ENCODE data around the gene TRAPPC12. TPM values are rescaled to one million over a fixed set of nuclear protein-coding genes. Genes with fewer than 3 reads are reported as not detected.
A peak's percentile ranks its signal among the peaks of the same experiment; 100 is the strongest.

The TRAPPC12 gene
- total RNA-seq, 1 experiment from 2014 or later, result 86.0 TPM

- Mint-ChIP-seq H3K4me3 (no peak overlapping the region), H3K27ac (peak overlapping the region; percentile 54 to 87 (median 67); a peak in 5 of 7 replicates), H3K27me3 (ENCODE audit: low read depth) (no peaks in the 10 kb centered on the region), H3K4me1 (no peaks in the 10 kb centered on the region; a peak in 1 of 4 replicates), H3K36me3 (ENCODE audit: insufficient read depth in 1 of 3, low read depth in 3 of 3) (peaks cover 17 to 45% (median 19%) of the 10 kb centered on the region in 3 experiments; a peak in 6 of 7 replicates), H3K9me3 (no peaks in the 10 kb centered on the region)
- H2BK15ac ChIP-seq (ENCODE audit: low read depth, low read length), result no peak overlapping the region
- H3K27ac ChIP-seq (ENCODE audit: insufficient read length, low read depth, low read length), result no peak overlapping the region
- no peaks in the 10 kb centered on the region for H3K9me3 ChIP-seq (ENCODE audit: control insufficient read depth, low read depth, low read length)
- no peak overlapping the region for H4K91ac ChIP-seq (ENCODE audit: insufficient read length, low read depth, low read length)
- no peak overlapping the region for H2BK20ac ChIP-seq (ENCODE audit: low read depth, low read length, poor library complexity, severe bottlenecking)
- no peak overlapping the region for H4K8ac ChIP-seq (replicated peaks; ENCODE audit: insufficient read length, low read depth, low read length)
- DNase-seq, result peak; percentile 79
- H3T11ph ChIP-seq (ENCODE audit: low read length), result no peak overlapping the region
- no peaks in the 10 kb centered on the region for H3K79me2 ChIP-seq (ENCODE audit: insufficient read depth, low read length)
- H3K23me2 ChIP-seq (ENCODE audit: insufficient read length, low read depth, low read length, poor library complexity, severe bottlenecking), result no peaks in the 10 kb centered on the region
- H2BK120ac ChIP-seq (ENCODE audit: low read depth, low read length, poor library complexity, severe bottlenecking), result no peak overlapping the region
- H3K18ac ChIP-seq (ENCODE audit: insufficient read length, low read depth, low read length), result no peak overlapping the region
- H2AFZ ChIP-seq (ENCODE audit: low read length), result no peak overlapping the region
- no peak overlapping the region for H3K4me2 ChIP-seq (ENCODE audit: insufficient read depth, insufficient read length, low read length)
- H3K27me3 ChIP-seq (ENCODE audit: insufficient read depth, low read length), result no peaks in the 10 kb centered on the region
- no peak overlapping the region for H2BK5ac ChIP-seq (ENCODE audit: insufficient read length, low read length)
- no peak overlapping the region for H3K9ac ChIP-seq (ENCODE audit: extremely low read depth, insufficient read length, low read length)
- no peaks in the 10 kb centered on the region for H3K79me1 ChIP-seq (ENCODE audit: insufficient read depth, low read depth, low read length, poor library complexity, severe bottlenecking)
- no peak overlapping the region for H3K23ac ChIP-seq (ENCODE audit: insufficient read length, low read depth, low read length)
- H2BK12ac ChIP-seq (ENCODE audit: insufficient read length, low read depth, low read length), result no peak overlapping the region
- no peak overlapping the region for H3K4ac ChIP-seq (ENCODE audit: low read depth, low read length)
- H2AK5ac ChIP-seq (ENCODE audit: insufficient read length, low read length), result no peak overlapping the region
- no CpG with 5 or more reads among the region's 19 CpGs for WGBS (ENCODE audit: extremely low coverage, insufficient read length, low lambda C conversion rate)
- no peak overlapping the region for H3K56ac ChIP-seq (ENCODE audit: insufficient read length, low read depth, low read length)
- H3K4me1 ChIP-seq (ENCODE audit: insufficient read depth, low read length), result no peaks in the 10 kb centered on the region
- TF ChIP-seq, protein P1, sequence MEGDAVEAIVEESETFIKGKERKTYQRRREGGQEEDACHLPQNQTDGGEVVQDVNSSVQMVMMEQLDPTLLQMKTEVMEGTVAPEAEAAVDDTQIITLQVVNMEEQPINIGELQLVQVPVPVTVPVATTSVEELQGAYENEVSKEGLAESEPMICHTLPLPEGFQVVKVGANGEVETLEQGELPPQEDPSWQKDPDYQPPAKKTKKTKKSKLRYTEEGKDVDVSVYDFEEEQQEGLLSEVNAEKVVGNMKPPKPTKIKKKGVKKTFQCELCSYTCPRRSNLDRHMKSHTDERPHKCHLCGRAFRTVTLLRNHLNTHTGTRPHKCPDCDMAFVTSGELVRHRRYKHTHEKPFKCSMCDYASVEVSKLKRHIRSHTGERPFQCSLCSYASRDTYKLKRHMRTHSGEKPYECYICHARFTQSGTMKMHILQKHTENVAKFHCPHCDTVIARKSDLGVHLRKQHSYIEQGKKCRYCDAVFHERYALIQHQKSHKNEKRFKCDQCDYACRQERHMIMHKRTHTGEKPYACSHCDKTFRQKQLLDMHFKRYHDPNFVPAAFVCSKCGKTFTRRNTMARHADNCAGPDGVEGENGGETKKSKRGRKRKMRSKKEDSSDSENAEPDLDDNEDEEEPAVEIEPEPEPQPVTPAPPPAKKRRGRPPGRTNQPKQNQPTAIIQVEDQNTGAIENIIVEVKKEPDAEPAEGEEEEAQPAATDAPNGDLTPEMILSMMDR (conservative IDR thresholded peaks at IDR 0.05), result peak; percentile 99
- H3K14ac ChIP-seq (ENCODE audit: insufficient read depth, low read length), result no peak overlapping the region
- H4K5ac ChIP-seq (ENCODE audit: insufficient read length, low read depth, low read length), result no peak overlapping the region
- H4K20me1 ChIP-seq (ENCODE audit: control insufficient read depth, insufficient read depth, insufficient read length), result no peaks in the 10 kb centered on the region
These were observed 44.1 kb downstream of the TRAPPC12 start for GRCh38 chr2:3423492-3424170.

Measured in H9 (cell line).